ENCODE results near the gene MAP7.

MAP7 gene

GRCh38 chr6:136527831-136528230, 22.4 kb downstream of the MAP7 start:
- no peak for DNase-seq

- DNase-seq: no peak
These were observed 23.3 kb downstream of the MAP7 start for GRCh38 chr6:136526937-136527336.

GRCh38 chr6:136526196-136526930, 23.9 kb downstream of the MAP7 start:
- DNase-seq: no peak

GRCh38 chr6:136525586-136526195, 24.5 kb downstream of the MAP7 start:
- no peak for DNase-seq

- DNase-seq: no peak
These were observed 25.2 kb downstream of the MAP7 start for GRCh38 chr6:136524936-136525413.

- no peak for DNase-seq
These were observed 25.8 kb downstream of the MAP7 start for GRCh38 chr6:136524339-136524935.

- DNase-seq: no peak
These were observed 27.0 kb downstream of the MAP7 start for GRCh38 chr6:136523196-136523595.

GRCh38 chr6:136522636-136523035, 27.6 kb downstream of the MAP7 start:
- DNase-seq: no peak

- no peak for DNase-seq
These were observed 28.3 kb downstream of the MAP7 start for GRCh38 chr6:136521911-136522310.

GRCh38 chr6:136521427-136521826, 28.8 kb downstream of the MAP7 start:
- no peak for DNase-seq

GRCh38 chr6:136520517-136520916, 29.7 kb downstream of the MAP7 start:
- no peak for DNase-seq

GRCh38 chr6:136517582-136517981, 32.6 kb downstream of the MAP7 start:
- DNase-seq: no peak

GRCh38 chr6:136517002-136517401, 33.2 kb downstream of the MAP7 start:
- no peak for DNase-seq

- DNase-seq: no peak
These were observed 35.6 kb downstream of the MAP7 start for GRCh38 chr6:136514591-136514990.

GRCh38 chr6:136511926-136512325, 38.3 kb downstream of the MAP7 start:
- DNase-seq: no peak

- DNase-seq: no peak
These were observed 38.8 kb downstream of the MAP7 start for GRCh38 chr6:136511397-136511796.

GRCh38 chr6:136510782-136511181, 39.4 kb downstream of the MAP7 start:
- DNase-seq: no peak

- no peak for DNase-seq
These were observed 39.9 kb downstream of the MAP7 start for GRCh38 chr6:136510299-136510698.

GRCh38 chr6:136508725-136509392, 41.4 kb downstream of the MAP7 start:
- DNase-seq: no peak

GRCh38 chr6:136506124-136506799, 44.0 kb downstream of the MAP7 start:
- DNase-seq: no peak

- DNase-seq: no peak
These were observed 46.8 kb downstream of the MAP7 start for GRCh38 chr6:136503303-136504029.

- DNase-seq: no peak
These were observed 47.4 kb downstream of the MAP7 start for GRCh38 chr6:136502786-136503185.
